Astrocyte (in vitro differentiated cells and primary cell): Measurements from ENCODE around the gene GIMAP6.

Source experiments
- CTCF ChIP-seq: IDR thresholded peaks from 2 replicates; pipeline ENCODE4 v1.5.1; 2011; ENCODE audit warnings: low read depth, mild to moderate bottlenecking, inconsistent platforms, low read length, moderate library complexity; ENCODE audit not compliant: insufficient read depth
- EZH2 ChIP-seq: IDR thresholded peaks from 2 replicates; pipeline ENCODE4 v1.6.1; 2012; ENCODE audit warnings: mild to moderate bottlenecking, low read length, inconsistent platforms; ENCODE audit not compliant: insufficient read depth

GRCh38 chr7:150610233-150610632, 22.0 kb downstream of the GIMAP6 start:
- no peak for TF ChIP-seq CTCF
- TF ChIP-seq EZH2: no peak
